SK-N-SH (cell line): Measurements from ENCODE around the gene TRPT1. TPM values are rescaled to one million over a fixed set of nuclear protein-coding genes. Genes with fewer than 3 reads are reported as not detected.

Experiments
- CTCF ChIP-seq: fragments of 200-600 bp; sonication (generic); IDR thresholded peaks from 2 replicates; pipeline ENCODE4 v1.6.1; 2017; ENCODE audit warnings: antibody characterized with exemption, mild to moderate bottlenecking, moderate library complexity
- ELF1 ChIP-seq: IDR thresholded peaks from 2 replicates; pipeline ENCODE4 v1.4.0; 2012
- FOSL2 ChIP-seq: IDR thresholded peaks from 2 replicates; pipeline ENCODE4 v1.4.0; 2012; ENCODE audit warnings: low read depth, mild to moderate bottlenecking, moderate library complexity, borderline replicate concordance
- FOXJ3 ChIP-seq: sonication (generic); formaldehyde crosslinking; IDR thresholded peaks from 2 replicates; pipeline ENCODE4 v1.5.1; 2020; ENCODE audit warnings: mild to moderate bottlenecking, missing genetic modification reagents
- GATA2 ChIP-seq: sonication (generic); formaldehyde crosslinking; IDR thresholded peaks from 2 replicates; pipeline ENCODE4 v1.5.0; 2020; ENCODE audit warnings: mild to moderate bottlenecking, missing genetic modification reagents
- NRF1 ChIP-seq: IDR thresholded peaks from 2 replicates; pipeline ENCODE4 v1.6.1; 2012; ENCODE audit warnings: low read depth, mild to moderate bottlenecking, low read length
- RCOR1 ChIP-seq: fragments of 150-350 bp; IDR thresholded peaks from 2 replicates; pipeline ENCODE4 v1.6.1; 2017; ENCODE audit warnings: antibody characterized with exemption, low read length
- REST ChIP-seq: IDR thresholded peaks from 2 replicates; pipeline ENCODE4 v1.6.1; 2012; ENCODE audit warnings: mild to moderate bottlenecking, low read depth, low read length, moderate library complexity
- TAF1 ChIP-seq: IDR thresholded peaks from 2 replicates; pipeline ENCODE4 v1.6.1; 2012; ENCODE audit warnings: low read depth, mild to moderate bottlenecking, low read length, moderate library complexity, borderline replicate concordance
- TCF12 ChIP-seq: IDR thresholded peaks from 2 replicates; pipeline ENCODE4 v1.4.0; 2012
- TEAD4 ChIP-seq: IDR thresholded peaks from 2 replicates; pipeline ENCODE4 v1.4.0; 2012; ENCODE audit warnings: mild to moderate bottlenecking, borderline replicate concordance; ENCODE audit not compliant: insufficient read depth
- USF1 ChIP-seq: IDR thresholded peaks from 2 replicates; pipeline ENCODE4 v1.4.0; 2012; ENCODE audit warnings: low read depth, borderline replicate concordance
- USF2 ChIP-seq: fragments of 150-350 bp; IDR thresholded peaks from 2 replicates; pipeline ENCODE4 v1.6.1; 2017; ENCODE audit warnings: antibody characterized with exemption, low read length, low read depth, borderline replicate concordance
- YY1 ChIP-seq: IDR thresholded peaks from 2 replicates; pipeline ENCODE4 v1.4.0; 2012; ENCODE audit warnings: low read depth, mild to moderate bottlenecking
- polyA plus RNA-seq, 3 experiments: library from polyadenylated mRNA; depleted of rRNA; stranded (reverse); fragments of >200 nt; gene quantifications; 2 replicates each; pipeline ENCODE4 v1.2.3, GENCODE V29; 2012

Gene TRPT1
- polyA plus RNA-seq, 1 of the 3 experiments (the other 2 are of a cell fraction), result 62.4 TPM

- 0 out of 2 replicates have a peak, but pooled peaks have one; percentile 38 for TF ChIP-seq REST
- TF ChIP-seq GATA2 (CRISPR knock-in tag), result no peak
- no peak for TF ChIP-seq TCF12
- TF ChIP-seq TAF1, result peak; percentile 93
- TF ChIP-seq FOXJ3, result no peak
- peak; percentile 29; the same call in 1 of the 2 replicates for TF ChIP-seq CTCF
- TF ChIP-seq YY1, result 0 out of 2 replicates have a peak, but pooled peaks have one; percentile 6
- TF ChIP-seq USF1, result no peak
- no peak for TF ChIP-seq USF2
- peak; percentile 67 for TF ChIP-seq ELF1
- TF ChIP-seq RCOR1, result no peak
- no peak for TF ChIP-seq TEAD4
- TF ChIP-seq FOSL2, result no peak
- TF ChIP-seq NRF1, result no peak
Measured at GRCh38 chr11:64185693-64186491, 40.1 kb downstream of the TRPT1 start, which contains the start of gene STIP1 (continued).
